Mesendoderm (in vitro differentiated cells): ENCODE data around the gene SCUBE3.

Source experiments
- DNase-seq: peaks from one replicate; pipeline ENCODE4 v3.0.0; 2013
- H2AK5ac ChIP-seq: 2 replicates; pipeline ENCODE4 v1.6.1; 2013; ENCODE audit warnings: low read length, inconsistent platforms
- H2BK120ac ChIP-seq: 2 replicates; pipeline ENCODE4 v1.6.1; 2013; ENCODE audit warnings: low read depth, mild to moderate bottlenecking, low read length, moderate library complexity, mixed read lengths
- H2BK15ac ChIP-seq: replicated peaks from 2 replicates; pipeline ENCODE4 v1.6.1; 2013; ENCODE audit warnings: low read depth, mild to moderate bottlenecking, moderate library complexity
- H2BK5ac ChIP-seq: 2 replicates; pipeline ENCODE4 v1.6.1; 2013; ENCODE audit warnings: low read length, inconsistent platforms
- H3K18ac ChIP-seq: 2 replicates; pipeline ENCODE4 v1.6.1; 2013; ENCODE audit warnings: mild to moderate bottlenecking, low read length, mixed read lengths
- H3K23ac ChIP-seq: one replicate; pipeline ENCODE4 v1.6.1; 2013; ENCODE audit warnings: low read length
- H3K27ac ChIP-seq: 2 replicates; pipeline ENCODE4 v1.5.1; 2013; ENCODE audit warnings: low read depth, mild to moderate bottlenecking, inconsistent platforms, low read length, moderate library complexity
- H3K27me3 ChIP-seq: 2 replicates; pipeline ENCODE4 v1.6.1; 2013; ENCODE audit warnings: low read length, control low read depth, mild to moderate bottlenecking, inconsistent platforms; ENCODE audit not compliant: insufficient read depth, poor library complexity
- H3K36me3 ChIP-seq: 2 replicates; pipeline ENCODE4 v1.6.1; 2013; ENCODE audit warnings: low read length, inconsistent platforms; ENCODE audit not compliant: control insufficient read depth, insufficient read depth
- H3K4ac ChIP-seq: one replicate; pipeline ENCODE4 v1.6.1; 2013; ENCODE audit warnings: low read depth, mild to moderate bottlenecking, low read length, moderate library complexity
- H3K4me1 ChIP-seq: 2 replicates; pipeline ENCODE4 v1.6.1; 2013; ENCODE audit warnings: low read depth, low read length, inconsistent platforms; ENCODE audit not compliant: control insufficient read depth
- H3K4me2 ChIP-seq: 2 replicates; pipeline ENCODE4 v1.6.1; 2013; ENCODE audit warnings: low read length
- H3K4me3 ChIP-seq: 2 replicates; pipeline ENCODE4 v1.5.1; 2013; ENCODE audit warnings: mild to moderate bottlenecking, low read length
- H3K56ac ChIP-seq: one replicate; pipeline ENCODE4 v1.6.1; 2013; ENCODE audit warnings: low read length
- H3K79me1 ChIP-seq: 2 replicates; pipeline ENCODE4 v1.6.1; 2013; ENCODE audit warnings: low read length, inconsistent platforms
- H3K79me2 ChIP-seq: 2 replicates; pipeline ENCODE4 v1.6.1; 2013; ENCODE audit warnings: mild to moderate bottlenecking, low read length; ENCODE audit not compliant: control insufficient read depth, insufficient read depth
- H3K9ac ChIP-seq: 2 replicates; pipeline ENCODE4 v1.6.1; 2013; ENCODE audit warnings: low read length, inconsistent platforms
- H4K5ac ChIP-seq: one replicate; pipeline ENCODE4 v1.6.1; 2013; ENCODE audit warnings: low read length
- H4K8ac ChIP-seq: one replicate; pipeline ENCODE4 v1.6.1; 2013; ENCODE audit warnings: low read depth, mild to moderate bottlenecking, control low read depth, low read length, moderate library complexity
- WGBS: extraction: QIAGEN DNeasy Blood & Tissue Kit; methylation state at CpG from one replicate; pipeline ENCODE4 v1.1.7; 2013; ENCODE audit warnings: low lambda C conversion rate, missing lambda C conversion rate; ENCODE audit not compliant: insufficient coverage; ENCODE audit errors: extremely low coverage; 5-methylcytosine and 5-hydroxymethylcytosine counted together

The SCUBE3 gene

DNA sequence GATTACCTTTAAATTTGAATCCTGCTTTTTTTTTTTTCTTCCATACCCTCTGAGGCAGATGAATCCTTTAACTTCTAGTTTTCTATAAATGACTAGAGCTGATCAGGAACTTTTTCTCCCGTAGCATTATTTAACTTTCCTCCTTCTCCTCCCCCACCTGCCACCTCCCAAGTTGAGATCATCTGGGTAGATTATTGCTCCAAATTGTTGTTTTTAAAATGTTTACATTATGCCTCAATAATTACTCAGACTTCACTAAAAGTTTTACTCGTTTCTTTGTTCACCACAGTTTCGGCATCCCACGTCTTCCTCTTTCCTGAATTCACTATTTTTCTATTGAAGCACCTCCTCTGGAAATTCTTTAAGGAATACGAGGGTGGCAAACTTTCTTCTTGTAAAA lies 16.6 kb upstream of the SCUBE3 start:
- H3K4me2 ChIP-seq = no peak overlapping the region
- no peak overlapping the region for H4K5ac ChIP-seq

DNA sequence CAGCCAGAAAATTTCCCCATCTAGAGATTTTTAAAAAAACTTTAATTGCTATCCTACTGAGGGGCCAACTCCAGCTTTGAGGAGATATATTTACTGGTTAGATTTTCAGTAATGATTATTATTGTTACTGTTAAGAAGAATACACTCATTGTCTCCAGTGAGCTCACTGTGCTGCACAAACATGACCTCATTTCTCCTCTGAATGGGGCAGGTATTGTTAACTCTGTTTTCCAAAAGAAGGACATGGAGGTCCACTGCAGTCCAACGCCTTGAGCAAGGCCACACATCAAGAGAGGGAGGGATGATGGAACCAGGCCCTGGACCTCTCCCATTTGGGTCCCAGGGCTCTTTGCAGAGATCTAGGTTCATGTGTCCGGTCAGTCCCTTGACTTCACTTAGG lies 13.9 kb upstream of the SCUBE3 start:
- Histone ChIP-seq H2BK120ac (no peak overlapping the region), H3K4me1 (peaks cover 2% of the 10 kb centered on the region), H3K79me1 (no peaks in the 10 kb centered on the region), H3K4me3 (no peak overlapping the region), H3K79me2 (no peaks in the 10 kb centered on the region), H3K56ac (no peak overlapping the region), H3K27ac (no peak overlapping the region), H3K27me3 (no peaks in the 10 kb centered on the region), H2BK5ac (no peak overlapping the region), H4K8ac (no peak overlapping the region), H2BK15ac (no peak overlapping the region), H3K4me2 (no peak overlapping the region), H3K18ac (no peak overlapping the region), H3K36me3 (no peaks in the 10 kb centered on the region), H3K23ac (no peak overlapping the region), H3K4ac (no peak overlapping the region), H4K5ac (no peak overlapping the region), H3K9ac (no peak overlapping the region), H2AK5ac (no peak overlapping the region)
- no CpG with 5 or more reads among the region's 2 CpGs for WGBS
- DNase-seq = no peak

More for the DNA sequence above, 16.6 kb upstream of the SCUBE3 start:
- Histone ChIP-seq H3K4me1 (peaks cover 2% of the 10 kb centered on the region), H3K79me1 (no peaks in the 10 kb centered on the region), H2AK5ac (no peak overlapping the region), H2BK120ac (no peak overlapping the region), H3K23ac (no peak overlapping the region), H4K8ac (no peak overlapping the region), H2BK15ac (no peak overlapping the region), H3K56ac (no peak overlapping the region), H3K4me3 (no peak overlapping the region), H3K18ac (no peak overlapping the region), H3K9ac (no peak overlapping the region), H3K36me3 (no peaks in the 10 kb centered on the region), H2BK5ac (no peak overlapping the region), H3K27ac (no peak overlapping the region), H3K27me3 (no peaks in the 10 kb centered on the region), H3K79me2 (no peaks in the 10 kb centered on the region), H3K4ac (no peak overlapping the region)
- no CpG with 5 or more reads among the region's 5 CpGs for WGBS
- no peak for DNase-seq

DNA sequence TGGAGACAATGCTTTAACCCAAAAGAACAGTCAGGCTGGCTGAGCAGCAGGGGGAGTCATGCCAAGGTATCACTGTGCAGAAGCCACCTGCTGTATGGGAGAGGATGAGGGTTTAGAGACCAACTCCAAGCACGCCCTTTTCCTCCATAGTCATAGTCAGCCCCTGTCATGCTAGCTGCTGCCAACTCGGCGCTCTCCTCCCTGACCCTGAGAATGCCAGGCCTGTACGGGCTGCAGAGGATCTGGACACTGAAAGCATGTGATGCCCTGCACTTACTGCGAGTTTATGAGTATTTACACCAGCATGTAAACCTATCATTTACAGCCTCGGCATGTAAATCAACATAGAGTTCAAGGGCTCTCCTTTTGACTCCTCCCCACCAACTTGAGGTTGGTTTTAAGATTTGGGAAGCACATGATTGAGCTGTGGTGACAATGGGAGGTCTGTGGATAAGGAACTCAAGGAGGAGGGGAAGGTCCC lies 11.7 kb upstream of the SCUBE3 start:
- no peaks in the 10 kb centered on the region for H3K27me3 ChIP-seq
- no peak overlapping the region for H3K18ac ChIP-seq
- no peaks in the 10 kb centered on the region for H3K79me1 ChIP-seq
- H2BK5ac ChIP-seq = no peak overlapping the region
- no peak overlapping the region for H4K5ac ChIP-seq
- H3K79me2 ChIP-seq = no peaks in the 10 kb centered on the region
- no peak overlapping the region for H3K4ac ChIP-seq
- no peak overlapping the region for H3K56ac ChIP-seq
- H2BK120ac ChIP-seq = no peak overlapping the region
- no peak overlapping the region for H2BK15ac ChIP-seq
- no peak overlapping the region for H3K27ac ChIP-seq
- no peak overlapping the region for H3K4me3 ChIP-seq
- no peaks in the 10 kb centered on the region for H3K36me3 ChIP-seq
- H3K4me1 ChIP-seq = no peaks in the 10 kb centered on the region
- H3K9ac ChIP-seq = no peak overlapping the region
- no peak for DNase-seq
- no CpG with 5 or more reads among the region's 6 CpGs for WGBS
- H4K8ac ChIP-seq = no peak overlapping the region
- H3K23ac ChIP-seq = no peak overlapping the region
- no peak overlapping the region for H2AK5ac ChIP-seq
- H3K4me2 ChIP-seq = no peak overlapping the region

DNA sequence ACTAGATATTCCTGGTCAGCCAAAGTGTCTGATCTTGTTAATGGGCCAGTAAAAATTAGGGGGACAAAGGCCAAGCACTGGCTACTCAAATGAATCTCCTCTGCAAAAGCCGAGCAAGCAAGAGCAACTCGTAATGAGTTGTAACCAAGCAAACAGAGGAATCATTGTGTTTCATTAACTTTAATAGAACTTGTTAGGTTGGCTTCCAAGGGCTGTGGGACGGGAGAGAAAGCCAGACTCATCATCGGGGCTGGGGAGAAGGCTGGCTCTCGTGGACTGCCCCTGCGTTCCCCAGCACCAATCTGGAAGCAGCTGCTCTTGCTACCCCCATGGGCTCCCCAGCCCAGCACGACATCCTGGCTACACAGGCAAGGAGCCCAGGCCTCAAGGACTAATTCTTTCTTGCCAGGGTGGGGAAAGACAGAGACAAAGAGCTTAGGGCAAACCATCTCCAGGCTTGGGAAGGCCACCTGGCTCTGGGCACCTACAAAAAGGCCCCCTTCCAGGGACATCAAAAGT lies 10.5 kb upstream of the SCUBE3 start:
- no peaks in the 10 kb centered on the region for H3K79me1 ChIP-seq
- H3K23ac ChIP-seq = no peak overlapping the region
- H3K36me3 ChIP-seq = no peaks in the 10 kb centered on the region
- H3K4me2 ChIP-seq = no peak overlapping the region
- no peak overlapping the region for H2AK5ac ChIP-seq
- H3K9ac ChIP-seq = no peak overlapping the region
- H3K4me3 ChIP-seq = no peak overlapping the region
- H2BK120ac ChIP-seq = no peak overlapping the region
- H2BK5ac ChIP-seq = no peak overlapping the region
- no peaks in the 10 kb centered on the region for H3K4me1 ChIP-seq
- no peak overlapping the region for H3K18ac ChIP-seq
- no peaks in the 10 kb centered on the region for H3K79me2 ChIP-seq
- no peak for DNase-seq
- H4K8ac ChIP-seq = no peak overlapping the region
- H3K56ac ChIP-seq = no peak overlapping the region
- no peak overlapping the region for H3K4ac ChIP-seq
- no CpG with 5 or more reads among the region's 7 CpGs for WGBS
- no peak overlapping the region for H2BK15ac ChIP-seq
- no peak overlapping the region for H3K27ac ChIP-seq
- H4K5ac ChIP-seq = no peak overlapping the region
- H3K27me3 ChIP-seq = no peaks in the 10 kb centered on the region

DNA sequence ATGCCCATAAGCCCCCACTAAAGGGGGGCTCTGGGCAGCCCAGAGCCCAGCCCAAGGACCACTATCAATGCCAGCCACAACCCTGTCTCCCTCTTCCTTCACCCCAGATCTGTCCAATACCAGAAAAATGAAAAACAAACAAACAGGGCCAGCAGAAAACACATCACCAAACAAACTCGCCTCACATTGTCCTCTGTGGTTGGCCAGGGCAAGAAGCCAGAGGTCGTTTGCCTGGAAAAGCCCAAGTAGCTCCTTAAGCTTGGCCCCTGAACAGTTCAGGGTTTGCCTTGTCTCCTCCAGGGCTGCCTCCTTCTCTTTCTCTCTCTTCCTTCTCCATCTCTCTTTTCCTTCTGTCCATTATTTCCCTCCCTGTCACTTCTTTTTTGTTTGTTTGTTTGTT lies 10.1 kb upstream of the SCUBE3 start:
- H3K4me2 ChIP-seq = no peak overlapping the region
- H3K27me3 ChIP-seq = peaks cover 2% of the 10 kb centered on the region
- H3K23ac ChIP-seq = no peak overlapping the region
- WGBS = no CpG with 5 or more reads among the region's 2 CpGs
- no peak for DNase-seq
- no peak overlapping the region for H2BK5ac ChIP-seq
- H3K4ac ChIP-seq = no peak overlapping the region
- H3K56ac ChIP-seq = no peak overlapping the region
- H3K27ac ChIP-seq = no peak overlapping the region
- H3K79me2 ChIP-seq = no peaks in the 10 kb centered on the region
- H3K4me1 ChIP-seq = no peaks in the 10 kb centered on the region
- no peaks in the 10 kb centered on the region for H3K79me1 ChIP-seq
- no peak overlapping the region for H2BK120ac ChIP-seq
- no peak overlapping the region for H4K5ac ChIP-seq
- no peak overlapping the region for H3K4me3 ChIP-seq
- H3K9ac ChIP-seq = no peak overlapping the region
- no peak overlapping the region for H3K18ac ChIP-seq
- H4K8ac ChIP-seq = no peak overlapping the region
- no peaks in the 10 kb centered on the region for H3K36me3 ChIP-seq
- H2BK15ac ChIP-seq = no peak overlapping the region
- H2AK5ac ChIP-seq = no peak overlapping the region

DNA sequence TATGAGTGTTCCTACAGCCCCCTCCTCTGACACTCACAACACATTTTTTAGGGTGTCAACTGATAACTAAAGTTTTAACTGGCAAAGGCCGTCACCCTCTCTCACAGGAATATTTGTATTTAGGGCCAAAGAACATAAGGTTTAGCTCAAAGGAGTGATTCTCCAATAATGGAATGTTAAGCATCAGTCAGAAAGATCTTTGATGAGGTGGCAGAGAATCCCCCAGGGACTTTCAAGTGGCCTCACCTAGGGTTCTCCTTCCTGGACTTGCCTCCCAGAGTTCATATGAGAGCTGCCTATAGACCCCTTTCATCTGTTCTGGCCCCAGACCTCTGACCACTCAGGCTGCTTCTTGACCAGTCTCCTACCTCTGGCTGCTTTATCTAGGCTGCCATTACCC lies 7.4 kb upstream of the SCUBE3 start:
- H4K5ac ChIP-seq = no peak overlapping the region
- H3K4me2 ChIP-seq = no peak overlapping the region
- no peaks in the 10 kb centered on the region for H3K79me1 ChIP-seq
- no peak overlapping the region for H2BK15ac ChIP-seq
- DNase-seq = no peak
- H3K36me3 ChIP-seq = no peaks in the 10 kb centered on the region
- no peak overlapping the region for H3K9ac ChIP-seq
- WGBS = no CpG with 5 or more reads among the region's 1 CpG
- H3K18ac ChIP-seq = no peak overlapping the region
- H3K4me3 ChIP-seq = no peak overlapping the region
- no peaks in the 10 kb centered on the region for H3K79me2 ChIP-seq
- no peak overlapping the region for H2BK5ac ChIP-seq
- H3K27me3 ChIP-seq = peaks cover 6% of the 10 kb centered on the region
- no peak overlapping the region for H3K27ac ChIP-seq
- no peak overlapping the region for H3K4ac ChIP-seq
- no peak overlapping the region for H2AK5ac ChIP-seq
- H2BK120ac ChIP-seq = no peak overlapping the region
- H3K4me1 ChIP-seq = no peaks in the 10 kb centered on the region
- H4K8ac ChIP-seq = no peak overlapping the region
- no peak overlapping the region for H3K56ac ChIP-seq
- no peak overlapping the region for H3K23ac ChIP-seq
